IPS-15b (cell line): ENCODE data around the gene NME4.
A peak's percentile ranks its signal among the peaks of the same experiment; 100 is the strongest.
"Not testable (repeated sequence)": the region's sequence is repeated elsewhere in the genome, so short reads cannot be mapped to it uniquely, and the experiment has no call there.

Source experiments
- H3K27me3 ChIP-seq: one replicate; pipeline ENCODE4 v1.6.1; 2013; ENCODE audit warnings: low read length; ENCODE audit not compliant: control insufficient read depth, insufficient read depth
- H3K36me3 ChIP-seq: one replicate; pipeline ENCODE4 v1.6.1; 2013; ENCODE audit warnings: low read length; ENCODE audit not compliant: control insufficient read depth, insufficient read depth
- H3K4me1 ChIP-seq: one replicate; pipeline ENCODE4 v1.6.1; 2013; ENCODE audit warnings: mild to moderate bottlenecking, low read length; ENCODE audit not compliant: control insufficient read depth, insufficient read depth
- H3K4me3 ChIP-seq: one replicate; pipeline ENCODE4 v1.5.1; 2013; ENCODE audit warnings: low read depth, low read length
- H3K9ac ChIP-seq: one replicate; pipeline ENCODE4 v1.6.1; 2013; ENCODE audit warnings: low read depth, mild to moderate bottlenecking, low read length
- H3K9me3 ChIP-seq: one replicate; pipeline ENCODE4 v1.6.1; 2013; ENCODE audit warnings: mild to moderate bottlenecking, low read length; ENCODE audit not compliant: control insufficient read depth, insufficient read depth

The NME4 gene

GRCh38 chr16:381012-381788 lies 15.8 kb upstream of the NME4 start:
- no peaks in the 10 kb centered on the region for H3K27me3 ChIP-seq
- peaks cover 11% of the 10 kb centered on the region for H3K4me1 ChIP-seq
- peaks cover 17% of the 10 kb centered on the region for H3K36me3 ChIP-seq
- H3K4me3 ChIP-seq: peak overlapping the region; percentile 79
- H3K9me3 ChIP-seq: no peaks in the 10 kb centered on the region
- peak overlapping the region; percentile 70 for H3K9ac ChIP-seq

- no peaks in the 10 kb centered on the region for H3K27me3 ChIP-seq
- peaks cover 15% of the 10 kb centered on the region for H3K4me1 ChIP-seq
- H3K4me3 ChIP-seq: peak within 1 kb of the TSS; percentile 79
- H3K36me3 ChIP-seq: peaks cover 8% of the 10 kb centered on the region
- H3K9me3 ChIP-seq: no peaks in the 10 kb centered on the region
- H3K9ac ChIP-seq: peak within 1 kb of the TSS; percentile 76
Observed at GRCh38 chr16:381789-382717, 14.9 kb upstream of the NME4 start, which contains the start of gene PGAP6. Gene PGAP6, minus strand, starts transcription at chr16:381978. Its CDS starts 157 bp downstream, at chr16:381821.

GRCh38 chr16:383326-384051 lies 13.5 kb upstream of the NME4 start:
- H3K4me3 ChIP-seq: peak overlapping the region; percentile 79
- H3K36me3 ChIP-seq: no peaks in the 10 kb centered on the region
- H3K9me3 ChIP-seq: no peaks in the 10 kb centered on the region
- H3K4me1 ChIP-seq: peaks cover 15% of the 10 kb centered on the region
- no peaks in the 10 kb centered on the region for H3K27me3 ChIP-seq
- H3K9ac ChIP-seq: peak overlapping the region; percentile 73

- H3K27me3 ChIP-seq: no peaks in the 10 kb centered on the region
- no peak overlapping the region for H3K4me3 ChIP-seq
- H3K36me3 ChIP-seq: no peaks in the 10 kb centered on the region
- peaks cover 8% of the 10 kb centered on the region for H3K4me1 ChIP-seq
- H3K9me3 ChIP-seq: no peaks in the 10 kb centered on the region
- no peak overlapping the region for H3K9ac ChIP-seq
Observed at GRCh38 chr16:386641-387156, 10.3 kb upstream of the NME4 start.

GRCh38 chr16:387761-388666 lies 9.0 kb upstream of the NME4 start:
- not testable (repeated sequence) for H3K36me3 ChIP-seq, H3K4me3 ChIP-seq, H3K9ac ChIP-seq, H3K27me3 ChIP-seq, H3K9me3 ChIP-seq, H3K4me1 ChIP-seq

- Histone ChIP-seq H3K36me3 (no peaks in the 10 kb centered on the region), H3K27me3 (no peaks in the 10 kb centered on the region), H3K4me3 (no peak overlapping the region), H3K9me3 (no peaks in the 10 kb centered on the region), H3K9ac (no peak overlapping the region), H3K4me1 (peaks cover 4% of the 10 kb centered on the region)
Observed at GRCh38 chr16:389352-389751, 7.6 kb upstream of the NME4 start.

GRCh38 chr16:391885-392335 lies 5.1 kb upstream of the NME4 start:
- Histone ChIP-seq H3K4me1 (peaks cover 5% of the 10 kb centered on the region), H3K36me3 (no peaks in the 10 kb centered on the region), H3K27me3 (no peaks in the 10 kb centered on the region), H3K4me3 (no peak overlapping the region), H3K9ac (no peak overlapping the region), H3K9me3 (no peaks in the 10 kb centered on the region)

GRCh38 chr16:392450-393030 lies 4.5 kb upstream of the NME4 start:
- peaks cover 4% of the 10 kb centered on the region for H3K4me1 ChIP-seq
- H3K9ac ChIP-seq: no peak overlapping the region
- H3K27me3 ChIP-seq: no peaks in the 10 kb centered on the region
- no peaks in the 10 kb centered on the region for H3K9me3 ChIP-seq
- H3K4me3 ChIP-seq: no peak overlapping the region
- H3K36me3 ChIP-seq: no peaks in the 10 kb centered on the region

GRCh38 chr16:396199-396598 lies 800 bp upstream of the NME4 start:
- H3K4me3 ChIP-seq: peak overlapping the region; percentile 50
- H3K4me1 ChIP-seq: peaks cover 7% of the 10 kb centered on the region
- peaks cover 9% of the 10 kb centered on the region for H3K36me3 ChIP-seq
- no peaks in the 10 kb centered on the region for H3K9me3 ChIP-seq
- no peak overlapping the region for H3K9ac ChIP-seq
- no peaks in the 10 kb centered on the region for H3K27me3 ChIP-seq

GRCh38 chr16:396605-397004 lies 394 bp upstream of the NME4 start:
- H3K9ac ChIP-seq: no peak overlapping the region
- H3K27me3 ChIP-seq: no peaks in the 10 kb centered on the region
- H3K4me3 ChIP-seq: peak overlapping the region; percentile 50
- no peaks in the 10 kb centered on the region for H3K9me3 ChIP-seq
- peaks cover 7% of the 10 kb centered on the region for H3K4me1 ChIP-seq
- peaks cover 9% of the 10 kb centered on the region for H3K36me3 ChIP-seq
